GM12874 (cell line): ENCODE measurements around the gene CISTR.

Source experiments
- CTCF ChIP-seq: IDR thresholded peaks from 2 replicates; pipeline ENCODE4 v1.5.1; 2011; ENCODE audit warnings: low read depth, mild to moderate bottlenecking, control low read depth, low read length, moderate library complexity; ENCODE audit not compliant: insufficient read depth

The CISTR gene

DNA sequence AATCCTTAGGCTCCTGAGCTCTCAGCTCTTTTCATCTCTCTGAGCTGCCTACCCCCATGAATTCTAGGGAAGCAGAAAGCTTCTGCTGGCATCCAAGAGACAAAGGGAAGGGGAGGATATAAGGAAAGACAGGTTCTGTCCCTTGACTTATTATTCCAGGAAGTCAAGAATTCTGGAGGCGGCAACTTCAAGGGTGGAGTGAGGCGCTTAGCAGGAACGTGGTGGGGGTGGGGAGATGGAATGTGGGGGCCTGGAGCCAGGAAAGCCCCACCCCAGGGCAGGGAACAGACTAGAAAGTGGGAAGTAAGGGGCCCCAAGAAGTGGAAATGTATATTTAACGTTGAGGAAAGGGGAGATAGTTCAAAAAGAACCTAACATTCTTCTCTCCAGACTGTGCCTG, 26.0 kb downstream of the CISTR start:
- no peak for TF ChIP-seq CTCF

DNA sequence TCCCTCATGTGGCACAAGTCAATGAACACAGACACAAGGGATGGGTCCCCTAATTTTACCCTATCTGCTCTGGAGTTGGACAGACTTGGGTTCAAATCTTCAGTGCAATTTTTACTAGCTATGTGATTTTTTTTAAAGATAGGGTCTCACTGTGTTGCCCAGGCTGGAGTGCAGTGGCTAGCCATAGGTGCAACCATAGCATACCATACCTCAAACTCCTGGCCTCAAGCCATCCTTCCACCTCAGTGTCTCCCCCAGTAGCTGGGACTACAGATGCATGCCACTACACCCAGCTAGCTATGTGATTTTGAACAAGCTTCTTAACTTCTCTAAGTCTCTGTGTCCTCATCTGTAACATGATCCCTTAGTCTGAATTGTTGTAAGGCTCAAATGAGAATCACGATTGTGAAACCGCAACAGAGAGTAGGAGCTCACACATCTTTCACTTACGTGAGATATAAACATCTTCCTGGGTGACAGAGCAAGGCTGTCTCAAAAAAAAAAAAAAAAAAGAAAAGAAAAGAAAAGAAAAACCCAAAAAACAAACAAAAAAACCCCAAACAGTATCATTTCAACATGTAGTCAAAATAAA, 29.2 kb downstream of the CISTR start:
- TF ChIP-seq CTCF: no peak

DNA sequence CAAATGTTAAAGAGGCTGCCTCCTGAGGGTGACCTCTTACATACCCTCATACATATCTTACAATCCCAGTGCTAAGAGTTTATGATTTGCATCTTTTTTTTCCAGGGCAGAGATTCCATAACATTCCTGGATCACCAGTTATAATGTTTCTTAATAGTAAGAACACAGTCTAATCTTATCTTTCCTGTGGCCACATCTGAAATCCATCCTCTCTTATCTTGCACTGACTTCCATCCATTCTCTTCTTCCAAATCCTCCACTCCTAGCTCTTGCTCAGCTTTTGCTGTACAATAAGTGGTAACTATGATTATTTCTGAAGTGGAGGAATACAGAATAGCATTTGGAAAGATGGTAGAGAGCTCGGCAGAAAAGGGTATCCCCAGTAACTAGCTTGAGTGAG, 30.8 kb downstream of the CISTR start:
- no peak for TF ChIP-seq CTCF

DNA sequence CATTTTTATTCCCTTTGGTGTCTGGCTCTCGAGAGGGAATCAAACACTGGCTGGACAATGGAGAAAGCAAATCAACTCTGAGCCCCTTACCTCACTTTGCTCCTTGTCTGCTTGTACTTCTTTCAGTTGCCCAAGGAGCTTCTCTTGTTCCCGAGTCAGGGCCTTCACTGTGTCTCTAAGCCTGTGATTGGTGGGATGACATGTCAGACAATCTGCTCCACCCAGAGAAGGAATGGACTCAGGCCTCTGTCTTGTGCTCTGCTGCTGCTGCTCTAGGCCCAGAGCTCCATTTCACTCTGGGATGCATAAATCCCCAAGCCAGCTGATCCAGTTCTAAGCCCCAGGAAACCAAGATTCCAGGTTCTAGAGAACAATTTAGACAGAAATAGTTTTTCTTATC, 32.1 kb downstream of the CISTR start:
- TF ChIP-seq CTCF: no peak

DNA sequence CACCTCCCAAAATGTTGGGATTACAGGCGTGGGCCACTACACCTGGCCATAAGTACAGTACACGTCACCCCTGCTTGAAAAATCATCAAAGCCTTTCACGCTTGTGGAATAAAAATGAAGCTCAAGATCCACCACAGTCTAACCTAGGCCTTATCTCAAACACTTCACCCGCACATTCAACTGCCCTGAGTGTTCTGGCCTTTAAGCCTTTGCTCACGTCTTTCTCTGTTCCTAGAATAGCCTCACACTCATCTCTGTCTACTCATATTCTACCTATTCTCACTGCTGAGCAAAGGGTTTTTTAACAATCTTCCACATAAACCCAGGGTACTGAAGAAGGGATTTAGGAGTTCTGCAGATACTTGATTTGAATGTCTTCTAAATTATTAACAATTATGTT, 34.5 kb downstream of the CISTR start:
- no peak for TF ChIP-seq CTCF

DNA sequence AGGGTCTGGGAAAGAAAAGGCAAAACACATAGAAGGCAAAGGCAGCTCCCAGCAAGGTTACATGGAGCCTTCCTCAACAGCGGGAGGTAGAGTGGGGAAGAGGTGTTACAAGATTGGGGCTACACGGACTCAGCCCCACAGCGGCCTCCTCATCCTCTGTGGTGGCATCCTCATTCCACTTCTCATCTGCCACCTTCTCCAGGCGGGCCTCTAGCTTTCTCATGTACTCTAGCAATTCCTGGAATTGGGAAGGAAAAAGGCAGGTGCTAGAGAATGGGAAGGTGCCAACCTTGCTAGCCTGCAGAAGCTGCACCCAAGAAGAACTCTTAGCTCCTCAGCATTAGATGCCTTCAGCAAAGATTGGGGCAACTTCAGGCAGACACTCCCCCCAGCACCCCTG, 37.8 kb downstream of the CISTR start:
- no peak for TF ChIP-seq CTCF

- TF ChIP-seq CTCF: no peak
These were observed 38.3 kb downstream of the CISTR start for GRCh38 chr12:53713516-53713915.
